ENCODE results near the gene CFAP100.

GRCh38 chr3:126474498-126475412 lies 80.0 kb downstream of the CFAP100 start:
- TF ChIP-seq, protein P1, sequence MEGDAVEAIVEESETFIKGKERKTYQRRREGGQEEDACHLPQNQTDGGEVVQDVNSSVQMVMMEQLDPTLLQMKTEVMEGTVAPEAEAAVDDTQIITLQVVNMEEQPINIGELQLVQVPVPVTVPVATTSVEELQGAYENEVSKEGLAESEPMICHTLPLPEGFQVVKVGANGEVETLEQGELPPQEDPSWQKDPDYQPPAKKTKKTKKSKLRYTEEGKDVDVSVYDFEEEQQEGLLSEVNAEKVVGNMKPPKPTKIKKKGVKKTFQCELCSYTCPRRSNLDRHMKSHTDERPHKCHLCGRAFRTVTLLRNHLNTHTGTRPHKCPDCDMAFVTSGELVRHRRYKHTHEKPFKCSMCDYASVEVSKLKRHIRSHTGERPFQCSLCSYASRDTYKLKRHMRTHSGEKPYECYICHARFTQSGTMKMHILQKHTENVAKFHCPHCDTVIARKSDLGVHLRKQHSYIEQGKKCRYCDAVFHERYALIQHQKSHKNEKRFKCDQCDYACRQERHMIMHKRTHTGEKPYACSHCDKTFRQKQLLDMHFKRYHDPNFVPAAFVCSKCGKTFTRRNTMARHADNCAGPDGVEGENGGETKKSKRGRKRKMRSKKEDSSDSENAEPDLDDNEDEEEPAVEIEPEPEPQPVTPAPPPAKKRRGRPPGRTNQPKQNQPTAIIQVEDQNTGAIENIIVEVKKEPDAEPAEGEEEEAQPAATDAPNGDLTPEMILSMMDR (IDR thresholded peaks at IDR 0.05), result peak in 4 of 6 experiments; percentile 4 to 36 (median 21)
- peak in 1 of 2 donors; percentile 48 for TF ChIP-seq POLR2A (IDR thresholded peaks at IDR 0.05)

All from adrenal gland (tissue), 5 donors.